H9 (cell line): ENCODE results near the gene PARG. TPM values are rescaled to one million over a fixed set of nuclear protein-coding genes. Genes with fewer than 3 reads are reported as not detected.

Source experiments
- DNase-seq: peaks from one replicate; pipeline ENCODE4 v3.0.0-alpha.2; 2017
- H2AFZ ChIP-seq: one replicate; pipeline ENCODE4 v1.6.1; 2013; ENCODE audit warnings: mild to moderate bottlenecking, low read length, control low read depth, moderate library complexity
- H2AK5ac ChIP-seq: 2 replicates; pipeline ENCODE4 v1.6.1; 2013; ENCODE audit warnings: low read length, control low read depth, mixed read lengths; ENCODE audit not compliant: insufficient read length
- H2BK120ac ChIP-seq: one replicate; pipeline ENCODE4 v1.6.1; 2013; ENCODE audit warnings: low read depth, mild to moderate bottlenecking, low read length, control low read depth, inconsistent platforms; ENCODE audit not compliant: poor library complexity, severe bottlenecking
- H2BK12ac ChIP-seq: 2 replicates; pipeline ENCODE4 v1.6.1; 2013; ENCODE audit warnings: low read length, control low read depth, mixed read lengths, low read depth; ENCODE audit not compliant: insufficient read length
- H2BK15ac ChIP-seq: 2 replicates; pipeline ENCODE4 v1.6.1; 2013; ENCODE audit warnings: low read depth, low read length, control low read depth
- H2BK20ac ChIP-seq: one replicate; pipeline ENCODE4 v1.6.1; 2013; ENCODE audit warnings: low read depth, mild to moderate bottlenecking, low read length, control low read depth, inconsistent platforms; ENCODE audit not compliant: poor library complexity, severe bottlenecking
- H2BK5ac ChIP-seq: 2 replicates; pipeline ENCODE4 v1.6.1; 2013; ENCODE audit warnings: low read length, control low read depth, mixed read lengths; ENCODE audit not compliant: insufficient read length
- H3K14ac ChIP-seq: 2 replicates; pipeline ENCODE4 v1.6.1; 2013; ENCODE audit warnings: low read length, control low read depth; ENCODE audit not compliant: insufficient read depth
- H3K18ac ChIP-seq: 2 replicates; pipeline ENCODE4 v1.6.1; 2013; ENCODE audit warnings: low read depth, mild to moderate bottlenecking, mixed read lengths, low read length, control low read depth; ENCODE audit not compliant: insufficient read length
- H3K23ac ChIP-seq: 2 replicates; pipeline ENCODE4 v1.6.1; 2013; ENCODE audit warnings: low read length, control low read depth, mixed read lengths, low read depth; ENCODE audit not compliant: insufficient read length
- H3K23me2 ChIP-seq: 2 replicates; pipeline ENCODE4 v1.6.1; 2013; ENCODE audit warnings: low read depth, mild to moderate bottlenecking, mixed read lengths, low read length, control low read depth; ENCODE audit not compliant: insufficient read length, poor library complexity, severe bottlenecking
- H3K27ac ChIP-seq: 2 replicates; pipeline ENCODE4 v1.5.1; 2013; ENCODE audit warnings: low read length, control low read depth, mixed read lengths, low read depth; ENCODE audit not compliant: insufficient read length
- H3K27me3 ChIP-seq: 2 replicates; pipeline ENCODE4 v1.6.1; 2013; ENCODE audit warnings: low read length, control low read depth, inconsistent platforms; ENCODE audit not compliant: insufficient read depth
- H3K4ac ChIP-seq: 2 replicates; pipeline ENCODE4 v1.6.1; 2013; ENCODE audit warnings: low read depth, mild to moderate bottlenecking, control low read depth, inconsistent platforms, low read length, moderate library complexity
- H3K4me1 ChIP-seq: 2 replicates; pipeline ENCODE4 v1.6.1; 2013; ENCODE audit warnings: low read length, control low read depth, inconsistent platforms; ENCODE audit not compliant: insufficient read depth
- H3K4me2 ChIP-seq: 2 replicates; pipeline ENCODE4 v1.6.1; 2013; ENCODE audit warnings: low read length, control low read depth, mixed read lengths; ENCODE audit not compliant: insufficient read length, insufficient read depth
- H3K56ac ChIP-seq: 2 replicates; pipeline ENCODE4 v1.6.1; 2013; ENCODE audit warnings: low read depth, mild to moderate bottlenecking, mixed read lengths, low read length, control low read depth; ENCODE audit not compliant: insufficient read length
- H3K79me1 ChIP-seq: 2 replicates; pipeline ENCODE4 v1.6.1; 2013; ENCODE audit warnings: low read depth, mild to moderate bottlenecking, moderate library complexity, low read length, control low read depth, inconsistent platforms; ENCODE audit not compliant: insufficient read depth, poor library complexity, severe bottlenecking
- H3K79me2 ChIP-seq: 2 replicates; pipeline ENCODE4 v1.6.1; 2013; ENCODE audit warnings: low read length, control low read depth, inconsistent platforms; ENCODE audit not compliant: insufficient read depth
- H3K9ac ChIP-seq: 2 replicates; pipeline ENCODE4 v1.6.1; 2013; ENCODE audit warnings: low read length, control low read depth, mixed read lengths; ENCODE audit not compliant: insufficient read length; ENCODE audit errors: extremely low read depth
- H3K9me3 ChIP-seq: one replicate; pipeline ENCODE4 v1.6.1; 2013; ENCODE audit warnings: low read depth, low read length, inconsistent platforms; ENCODE audit not compliant: control insufficient read depth
- H3T11ph ChIP-seq: one replicate; pipeline ENCODE4 v1.6.1; 2013; ENCODE audit warnings: mild to moderate bottlenecking, low read length, control low read depth, inconsistent platforms
- H4K20me1 ChIP-seq: one replicate; pipeline ENCODE4 v1.6.1; 2013; ENCODE audit not compliant: control insufficient read depth, insufficient read length, insufficient read depth
- H4K5ac ChIP-seq: 2 replicates; pipeline ENCODE4 v1.6.1; 2013; ENCODE audit warnings: low read depth, mild to moderate bottlenecking, mixed read lengths, low read length, control low read depth; ENCODE audit not compliant: insufficient read length
- H4K8ac ChIP-seq: replicated peaks from 2 replicates; pipeline ENCODE4 v1.6.1; 2013; ENCODE audit warnings: low read length, control low read depth, mixed read lengths, low read depth; ENCODE audit not compliant: insufficient read length
- H4K91ac ChIP-seq: 2 replicates; pipeline ENCODE4 v1.6.1; 2013; ENCODE audit warnings: low read depth, mild to moderate bottlenecking, moderate library complexity, mixed read lengths, low read length, control low read depth; ENCODE audit not compliant: insufficient read length
- H3K27ac Mint-ChIP-seq, 3 experiments: 2 replicates in 2 of 3; 3 replicates in 1 of 3; pipeline ENCODE4 v1.8.0; 2020 to 2021; ENCODE audit warnings: mixed read lengths in 3 of 3, mild to moderate bottlenecking in 1 of 3, moderate library complexity in 1 of 3
- H3K27me3 Mint-ChIP-seq: 2 replicates; pipeline ENCODE4 v1.8.0; 2021; ENCODE audit warnings: low read depth, mild to moderate bottlenecking, moderate library complexity, mixed read lengths
- H3K36me3 Mint-ChIP-seq, 3 experiments: 2 replicates in 2 of 3; 3 replicates in 1 of 3; pipeline ENCODE4 v1.8.0; 2020 to 2021; ENCODE audit warnings: low read depth in 3 of 3, mixed read lengths in 3 of 3; ENCODE audit not compliant: insufficient read depth in 1 of 3
- H3K4me1 Mint-ChIP-seq, 2 experiments: 2 replicates each; pipeline ENCODE4 v1.8.0; 2020; ENCODE audit warnings: mixed read lengths in 2 of 2
- H3K4me3 Mint-ChIP-seq, 2 experiments: 2 replicates in 1 of 2; 3 replicates in 1 of 2; pipeline ENCODE4 v1.8.0; 2020 to 2021; ENCODE audit warnings: mild to moderate bottlenecking in 2 of 2, mixed read lengths in 2 of 2, moderate library complexity in 1 of 2
- H3K9me3 Mint-ChIP-seq, 2 experiments: 2 replicates in 1 of 2; 3 replicates in 1 of 2; pipeline ENCODE4 v1.8.0; 2020; ENCODE audit warnings: mild to moderate bottlenecking in 2 of 2, mixed read lengths in 2 of 2, moderate library complexity in 1 of 2
- CTCF ChIP-seq: fragments of 200-600 bp; sonication (generic); conservative IDR thresholded peaks from 3 replicates; pipeline ENCODE4 v1.8.0; 2021; ENCODE audit warnings: antibody characterized with exemption, mild to moderate bottlenecking
- WGBS: extraction: QIAGEN DNeasy Blood & Tissue Kit; methylation state at CpG from one replicate; pipeline ENCODE4 v1.1.7; 2013; ENCODE audit warnings: missing lambda C conversion rate, low lambda C conversion rate, mixed read lengths; ENCODE audit not compliant: insufficient read length; ENCODE audit errors: extremely low coverage; 5-methylcytosine and 5-hydroxymethylcytosine counted together
- total RNA-seq: library from RNA; stranded (reverse); gene quantifications from 2 replicates; pipeline ENCODE4 v1.2.1, GENCODE V29; 2021

PARG gene
- total RNA-seq, 1 experiment from 2014 or later = 48.3 TPM

- Mint-ChIP-seq H3K36me3 (peaks cover 12 to 29% (median 21%) of the 10 kb centered on the region in 3 experiments), H3K9me3 (peaks cover under 1 to 1% of the 10 kb centered on the region in 2 experiments; a peak in 3 of 5 replicates), H3K4me1 (peaks cover 34% of the 10 kb centered on the region in 2 experiments), H3K27me3 (no peaks in the 10 kb centered on the region), H3K27ac (peak overlapping the region; percentile 20 to 71 (median 37)), H3K4me3 (no peak overlapping the region)
- Histone ChIP-seq H3K4me2 (no peak overlapping the region), H2BK120ac (no peak overlapping the region), H3K23ac (no peak overlapping the region), H3K27ac (no peak overlapping the region), H3K9me3 (no peaks in the 10 kb centered on the region), H3K27me3 (no peaks in the 10 kb centered on the region), H2AFZ (no peak overlapping the region), H3K4me1 (peaks cover 8% of the 10 kb centered on the region; the same call in 1 of the 2 replicates), H3T11ph (no peak overlapping the region), H2BK12ac (no peak overlapping the region), H3K79me2 (no peaks in the 10 kb centered on the region), H3K79me1 (no peaks in the 10 kb centered on the region), H2BK15ac (no peak overlapping the region), H3K4ac (no peak overlapping the region), H3K23me2 (no peaks in the 10 kb centered on the region), H3K9ac (no peak overlapping the region), H3K14ac (no peak overlapping the region), H2AK5ac (no peak overlapping the region), H3K56ac (no peak overlapping the region), H2BK20ac (no peak overlapping the region), H4K91ac (no peak overlapping the region), H4K5ac (no peak overlapping the region), H4K20me1 (no peaks in the 10 kb centered on the region), H4K8ac (no peak overlapping the region), H2BK5ac (no peak overlapping the region), H3K18ac (no peak overlapping the region)
- no peak for TF ChIP-seq CTCF
- WGBS = no CpG with 5 or more reads among the region's 3 CpGs
- no peak for DNase-seq
These were observed 114.5 kb downstream of the PARG start for GRCh38 chr10:49827297-49827696.
